Lower leg skin (tissue), 4 donors: ENCODE measurements around the gene S100P. TPM values are rescaled to one million over a fixed set of nuclear protein-coding genes. Genes with fewer than 3 reads are reported as not detected.
A peak's percentile ranks its signal among the peaks of the same experiment; 100 is the strongest.
"Not testable (repeated sequence)": the region's sequence is repeated elsewhere in the genome, so short reads cannot be mapped to it uniquely, and the experiment has no call there.

Experiments used
- DNase-seq, 2 donors: peaks; one replicate each; pipeline ENCODE4 v3.0.0-alpha.2; 2019; ENCODE audit warnings: low spot score in 2 of 2
- H3K4me3 ChIP-seq: fragments of 200-600 bp; sonication (generic); 2 replicates; pipeline ENCODE4 v1.5.1; 2017; ENCODE audit warnings: mild to moderate bottlenecking, low read depth; ENCODE audit not compliant: poor library complexity, severe bottlenecking
- POLR2A ChIP-seq, 2 donors: fragments of 450-650 bp; IDR thresholded peaks; one replicate each; pipeline ENCODE4 v1.6.1; 2016 to 2017; ENCODE audit warnings: antibody characterized with exemption in 2 of 2, mild to moderate bottlenecking in 1 of 2, moderate library complexity in 1 of 2
- WGBS, 2 donors: methylation state at CpG; one replicate each; pipeline ENCODE4 v1.1.5; 2018; 5-methylcytosine and 5-hydroxymethylcytosine counted together
- intact Hi-C: fragments of 100-400 bp; cut with DNase I; formaldehyde crosslinking; loops from one replicate; pipeline ENCODE4 v1.15.0; 2023; ENCODE audit warnings: low total_unique reads
- total RNA-seq, 4 donors: library from RNA; depleted of rRNA; stranded (reverse); fragments of >200 nt; gene quantifications; one replicate each; pipeline ENCODE4 v1.1.0, GENCODE V29; 2016
- TF ChIP-seq, protein P1 (sequence below), 3 donors: fragments of 450-650 bp; IDR thresholded peaks; one replicate each; pipeline ENCODE4 v1.5.1; 2016; ENCODE audit warnings: antibody characterized with exemption in 3 of 3, mild to moderate bottlenecking in 3 of 3, moderate library complexity in 2 of 3

Gene S100P
- total RNA-seq, 4 donors from 2014 or later: 5.3 to 43.7 (median 15.7) TPM

DNA sequence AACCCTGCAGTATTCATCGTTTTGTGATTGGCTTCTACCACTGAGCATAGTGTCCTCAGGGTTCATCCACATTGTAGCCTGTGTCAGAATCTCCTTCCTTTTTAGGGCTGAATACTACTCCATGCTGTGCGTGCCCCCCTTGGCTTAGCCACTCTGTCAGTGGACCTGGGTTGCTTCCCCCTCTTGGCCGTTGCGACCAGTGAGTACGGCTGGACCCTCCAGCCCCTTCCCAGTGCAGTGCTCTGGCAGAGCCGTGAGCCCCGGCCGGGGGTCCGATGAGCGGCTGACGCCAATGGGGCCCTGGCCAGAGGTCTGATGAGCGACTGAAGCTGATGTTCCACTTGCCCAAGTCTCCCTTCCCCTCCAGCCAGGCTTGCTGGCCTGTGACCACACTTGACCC is 29.2 kb downstream of the S100P start:
- intact Hi-C loops: loop anchor here (5.0 to 10.0 kb wide), 2 partner anchors 149 to 352 kb away; no protein-coding TSS in a partner anchor
- DNase-seq: peak in 1 of 2 donors; percentile 62
- 95% methylated on average over 11 to 12 of the region's 12 CpGs for whole genome bisulfite sequencing, 2 donors
- H3K4me3 ChIP-seq: no peak overlapping the region
- TF ChIP-seq, protein P1, sequence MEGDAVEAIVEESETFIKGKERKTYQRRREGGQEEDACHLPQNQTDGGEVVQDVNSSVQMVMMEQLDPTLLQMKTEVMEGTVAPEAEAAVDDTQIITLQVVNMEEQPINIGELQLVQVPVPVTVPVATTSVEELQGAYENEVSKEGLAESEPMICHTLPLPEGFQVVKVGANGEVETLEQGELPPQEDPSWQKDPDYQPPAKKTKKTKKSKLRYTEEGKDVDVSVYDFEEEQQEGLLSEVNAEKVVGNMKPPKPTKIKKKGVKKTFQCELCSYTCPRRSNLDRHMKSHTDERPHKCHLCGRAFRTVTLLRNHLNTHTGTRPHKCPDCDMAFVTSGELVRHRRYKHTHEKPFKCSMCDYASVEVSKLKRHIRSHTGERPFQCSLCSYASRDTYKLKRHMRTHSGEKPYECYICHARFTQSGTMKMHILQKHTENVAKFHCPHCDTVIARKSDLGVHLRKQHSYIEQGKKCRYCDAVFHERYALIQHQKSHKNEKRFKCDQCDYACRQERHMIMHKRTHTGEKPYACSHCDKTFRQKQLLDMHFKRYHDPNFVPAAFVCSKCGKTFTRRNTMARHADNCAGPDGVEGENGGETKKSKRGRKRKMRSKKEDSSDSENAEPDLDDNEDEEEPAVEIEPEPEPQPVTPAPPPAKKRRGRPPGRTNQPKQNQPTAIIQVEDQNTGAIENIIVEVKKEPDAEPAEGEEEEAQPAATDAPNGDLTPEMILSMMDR (IDR thresholded peaks at IDR 0.05): no peak
- TF ChIP-seq POLR2A (IDR thresholded peaks at IDR 0.05): no peak

DNA sequence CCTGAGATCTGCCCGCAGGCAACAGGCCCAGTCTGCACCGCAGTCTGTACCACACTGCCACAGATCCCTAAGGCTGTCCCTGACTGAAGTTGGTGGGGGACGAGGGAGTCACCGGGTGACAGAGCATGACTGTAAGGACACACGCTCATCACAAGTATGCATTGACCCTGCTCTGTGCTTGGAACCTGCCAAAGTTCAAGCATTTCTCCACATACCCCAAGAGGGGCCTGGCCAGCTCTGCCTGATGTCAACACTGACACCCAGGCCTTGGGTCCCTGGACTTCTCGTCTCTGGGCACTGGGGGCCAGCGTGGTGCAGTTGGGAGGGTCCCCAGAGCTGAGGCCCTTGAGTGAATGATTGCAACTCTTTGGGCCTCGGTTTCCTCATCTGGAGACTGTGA is 30.2 kb downstream of the S100P start:
- DNase-seq: no peak
- TF ChIP-seq POLR2A (IDR thresholded peaks at IDR 0.05): no peak
- TF ChIP-seq, protein P1 (IDR thresholded peaks at IDR 0.05): no peak
- WGBS, 2 donors: 87 to 95% methylated on average over 8 of the region's 8 CpGs
- H3K4me3 ChIP-seq: no peak overlapping the region
- intact Hi-C loops: loop anchor here (5.0 to 10.0 kb wide), 2 partner anchors 148 to 351 kb away; no protein-coding TSS in a partner anchor

DNA sequence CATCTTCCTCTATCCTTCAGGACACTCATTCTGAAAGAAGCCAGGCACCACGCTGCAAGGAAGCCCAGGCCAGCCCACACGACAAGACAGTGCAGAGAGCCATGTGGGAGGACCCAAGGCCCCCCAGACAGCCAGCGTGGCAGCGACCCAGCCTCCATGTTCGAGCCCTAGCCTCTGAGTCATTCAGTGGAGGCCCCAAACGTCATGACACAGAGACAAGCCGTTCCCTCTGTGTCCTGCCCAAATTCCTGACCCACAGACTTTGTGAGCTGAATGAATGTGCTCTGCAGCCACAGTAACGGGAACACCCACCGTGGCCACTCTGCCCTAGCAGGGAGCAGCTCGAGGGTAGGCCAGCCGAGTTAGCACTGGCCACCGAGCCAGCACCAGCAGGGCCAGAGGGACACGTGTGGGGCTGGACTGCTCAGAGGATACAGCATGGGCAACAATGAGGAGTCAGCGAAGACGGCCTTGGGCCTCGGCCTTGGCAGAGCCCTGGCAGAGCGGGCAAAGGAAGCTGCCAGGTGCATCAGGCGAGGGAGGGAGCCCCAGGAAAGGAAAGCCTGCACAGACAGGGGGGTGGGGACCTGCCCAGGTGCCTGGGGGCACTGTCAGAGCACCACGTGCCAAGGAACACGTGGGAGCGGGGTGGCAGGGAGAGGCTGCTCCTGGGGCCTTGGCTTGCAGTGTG is 30.9 kb downstream of the S100P start:
- WGBS, 2 donors: 49 to 63% methylated on average over 19 to 21 of the region's 21 CpGs
- intact Hi-C loops: loop anchor here (5.0 to 10.0 kb wide), 3 partner anchors 148 to 368 kb away; no protein-coding TSS in a partner anchor
- DNase-seq: no peak
- H3K4me3 ChIP-seq: no peak overlapping the region
- TF ChIP-seq, protein P1 (IDR thresholded peaks at IDR 0.05): no peak
- TF ChIP-seq POLR2A (IDR thresholded peaks at IDR 0.05): no peak

DNA sequence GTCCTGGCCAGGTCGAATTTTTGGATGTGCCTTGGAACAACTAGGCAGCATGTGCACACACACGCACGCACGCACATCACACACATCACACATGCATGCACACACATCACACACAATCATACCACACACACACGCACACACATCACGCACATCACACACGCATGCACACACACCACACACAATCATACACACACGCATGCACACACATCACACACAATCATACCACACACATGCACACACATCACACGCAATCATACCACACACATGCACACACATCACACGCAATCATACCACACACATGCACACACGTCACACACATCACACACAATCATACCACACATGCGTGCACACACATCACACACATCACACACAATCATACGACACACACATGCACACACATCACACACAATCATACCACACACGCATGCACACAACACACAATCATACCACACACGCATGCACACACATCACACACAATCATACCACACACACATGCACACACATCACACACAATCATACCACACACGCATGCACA is 31.8 kb downstream of the S100P start:
- WGBS, 2 donors: 87 to 90% methylated on average over 15 to 16 of the region's 16 CpGs

DNA sequence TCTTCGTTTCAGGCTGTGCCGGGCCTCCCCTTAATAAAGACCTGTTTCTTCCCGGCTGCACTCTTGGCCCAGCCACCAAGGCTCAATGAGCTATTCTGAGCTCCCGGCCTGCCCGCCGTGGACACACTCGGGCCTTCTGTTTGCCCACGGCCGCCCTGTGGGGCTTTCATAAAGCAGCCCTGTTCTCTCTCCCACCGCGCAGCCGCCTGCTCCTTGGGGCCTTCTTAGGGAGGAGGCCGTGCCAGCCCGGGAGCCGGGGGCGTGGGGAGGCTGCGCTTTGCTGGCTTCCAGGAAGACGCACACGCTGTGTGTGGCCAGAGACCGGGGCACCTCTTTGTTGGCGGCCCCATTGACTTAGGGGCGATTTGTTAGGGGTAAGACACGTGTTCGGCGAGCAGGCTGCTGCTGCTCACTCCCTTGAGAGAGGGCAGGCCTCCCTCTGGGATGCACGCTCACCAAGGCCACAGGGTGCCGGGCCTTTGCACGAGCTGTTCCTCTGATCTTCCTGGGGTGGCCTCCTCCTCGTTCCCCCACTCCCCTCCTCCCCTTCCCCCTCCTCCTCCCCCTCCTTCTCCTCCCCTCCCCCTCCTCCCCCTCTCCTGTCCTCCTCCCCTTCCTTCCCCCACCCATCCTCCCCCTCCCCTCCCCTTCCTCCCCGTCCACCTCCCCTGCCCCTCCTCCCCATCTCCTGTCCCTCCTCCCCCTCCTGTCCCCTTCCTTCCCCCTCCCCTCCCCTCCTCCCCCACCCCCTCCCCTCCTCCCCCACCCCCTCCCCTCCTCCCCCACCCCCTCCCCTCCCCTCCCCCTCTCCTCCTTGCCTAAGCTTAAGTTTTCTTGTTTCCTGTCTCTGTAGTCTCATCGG is 33.6 kb downstream of the S100P start:
- no peak for DNase-seq
- intact Hi-C loops: loop anchor here (5.0 to 10.0 kb wide), 2 partner anchors 347 to 365 kb away; no protein-coding TSS in a partner anchor
- TF ChIP-seq POLR2A (IDR thresholded peaks at IDR 0.05): no peak
- TF ChIP-seq, protein P1 (IDR thresholded peaks at IDR 0.05): no peak
- H3K4me3 ChIP-seq: no peak overlapping the region
- 51 to 57% methylated on average over 30 of the region's 31 CpGs for WGBS, 2 donors

More for the DNA sequence above, 31.8 kb downstream of the S100P start:
- intact Hi-C loops: loop anchor here (5.0 to 10.0 kb wide), 2 partner anchors 349 to 367 kb away; no protein-coding TSS in a partner anchor
- H3K4me3 ChIP-seq, DNase-seq: not testable (repeated sequence)

DNA sequence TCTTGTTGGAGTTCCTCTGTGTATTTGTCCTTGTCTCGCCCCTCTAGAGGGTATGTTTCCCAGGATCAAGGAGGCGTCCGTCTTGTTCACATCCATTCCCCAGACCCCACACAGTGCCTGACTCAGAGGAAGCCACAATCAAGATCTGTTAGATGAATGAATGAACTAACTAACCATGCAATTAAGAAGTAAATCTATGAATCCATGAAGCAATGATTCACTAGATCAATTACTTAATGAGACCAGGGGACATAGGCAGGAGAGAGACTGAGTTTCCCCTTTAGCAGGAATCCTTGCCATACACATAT is 34.2 kb downstream of the S100P start:
- no peak for TF ChIP-seq POLR2A (IDR thresholded peaks at IDR 0.05)
- TF ChIP-seq, protein P1 (IDR thresholded peaks at IDR 0.05): no peak
- intact Hi-C loops: loop anchor here (5.0 to 10.0 kb wide), 2 partner anchors 347 to 364 kb away; no protein-coding TSS in a partner anchor
- WGBS, 2 donors: 77 to 85% methylated on average over 3 of the region's 3 CpGs
- H3K4me3 ChIP-seq: no peak overlapping the region
- DNase-seq: no peak
